ENCODE measurements around the gene MCM5. TPM values are rescaled to one million over a fixed set of nuclear protein-coding genes. Genes with fewer than 3 reads are reported as not detected.
A peak's percentile ranks its signal among the peaks of the same experiment; 100 is the strongest.

The MCM5 gene
- total and polyA plus RNA-seq, 2 of the 13 experiments (the other 11 are each of a cell fraction or from before 2014, with no cell fraction given): 40.2 to 93.5 TPM

- peak; percentile 47 for DNase-seq (ENCODE audit: low spot score)
- 0% methylated on average over 3 of the region's 3 CpGs for WGBS (ENCODE audit: low lambda C conversion rate)
- intact Hi-C loops (cut with micrococcal nuclease; ENCODE audit: unreplicated experiment) (no loop called here), in situ Hi-C loops (cut with HindIII; ENCODE audit: extremely low pct_ligation_motif_present, low pct_unique_long_range_greater_than_20kb) (no loop called here)
- Histone ChIP-seq H3K9me3 (ENCODE audit: low read length) (no peaks in the 10 kb centered on the region), H3K4me3 (replicated peaks in 1 of 3; ENCODE audit: insufficient read depth in 1 of 3, low read depth in 2 of 3, low read length in 3 of 3) (peak overlapping the region in 1 of 3 experiments; percentile 81; a peak in 2 of 6 replicates), H3K27me3 (ENCODE audit: control insufficient read depth in 1 of 2, insufficient read depth in 2 of 2, low read length in 2 of 2) (no peaks in the 10 kb centered on the region; a peak in 1 of 5 replicates), H3K4me2 (ENCODE audit: low read depth, low read length) (peak overlapping the region; percentile 95), H3K36me3 (replicated peaks in 1 of 2; ENCODE audit: control insufficient read depth in 1 of 2, insufficient read depth in 2 of 2, low read length in 2 of 2) (peaks cover 1 to 6% of the 10 kb centered on the region in 2 experiments; a peak in 4 of 5 replicates), H3K4me1 (ENCODE audit: insufficient read depth, low read length) (peaks cover 87% of the 10 kb centered on the region), H2AFZ (ENCODE audit: low read length) (no peak overlapping the region), H4K20me1 (ENCODE audit: insufficient read depth, low read length) (peaks cover 3% of the 10 kb centered on the region; the same call in 1 of the 2 replicates), H3K79me2 (ENCODE audit: insufficient read depth, low read length) (peaks cover 20% of the 10 kb centered on the region), H3K9ac (ENCODE audit: insufficient read depth, low read depth, low read length) (peak overlapping the region; percentile 21; the same call in 1 of the 2 replicates), H3K27ac (ENCODE audit: extremely low read length, insufficient read depth, low read length) (peak overlapping the region; percentile 76)
- CTCF ChIA-PET (ENCODE audit: low intra/inter-chr PET ratio, low total read pairs): no interaction called here
- peak; percentile 22 for ATAC-seq
- BruUV-seq (replicated peaks): no TSS peak
- FAIRE-seq: no peak
- POLR2A ChIA-PET: no interaction called here
- no peak for TF ChIP-seq ZNF260 (CRISPR knock-in tag; IDR thresholded peaks at IDR 0.05; ENCODE audit: borderline replicate concordance, low read depth)
- TF ChIP-seq RXRB (CRISPR knock-in tag; IDR thresholded peaks at IDR 0.05; ENCODE audit: borderline replicate concordance): peak; percentile 63; the same call in 1 of the 2 replicates
- TF ChIP-seq ETV5 (CRISPR knock-in tag; IDR thresholded peaks at IDR 0.05; ENCODE audit: borderline replicate concordance): 0 out of 2 replicates have a peak, but pooled peaks have one; percentile 1
- TF ChIP-seq BCL6 (CRISPR knock-in tag; IDR thresholded peaks at IDR 0.05): peak; percentile 44
- no peak for TF ChIP-seq HOMEZ (CRISPR knock-in tag; IDR thresholded peaks at IDR 0.05; ENCODE audit: low read depth)
- TF ChIP-seq CREB1 (IDR thresholded peaks at IDR 0.05): no peak
- TF ChIP-seq CREB1 (CRISPR knock-in tag; IDR thresholded peaks at IDR 0.05): no peak
- TF ChIP-seq NR2F6 (IDR thresholded peaks at IDR 0.05): no peak; the same call in 1 of the 2 replicates
- TF ChIP-seq NR2F6 (CRISPR knock-in tag; IDR thresholded peaks at IDR 0.05): peak; percentile 17; the same call in 1 of the 2 replicates
- peak; percentile 85 for TF ChIP-seq PPARG (CRISPR knock-in tag; conservative IDR thresholded peaks at IDR 0.05)
- TF ChIP-seq HNF4A (CRISPR knock-in tag; IDR thresholded peaks at IDR 0.05): 0 out of 2 replicates have a peak, but pooled peaks have one; percentile 23
- TF ChIP-seq NCOA2 (CRISPR knock-in tag; IDR thresholded peaks at IDR 0.05): 0 out of 2 replicates have a peak, but pooled peaks have one; percentile 20
- no peak for TF ChIP-seq ELF4 (CRISPR knock-in tag; IDR thresholded peaks at IDR 0.05; ENCODE audit: borderline replicate concordance)
- TF ChIP-seq DRAP1 (CRISPR knock-in tag; IDR thresholded peaks at IDR 0.05): 0 out of 2 replicates have a peak, but pooled peaks have one; percentile 15
- TF ChIP-seq FOXA1 (IDR thresholded peaks at IDR 0.05): no peak
- 0 out of 2 replicates have a peak, but pooled peaks have one; percentile 5 for TF ChIP-seq FOXA1 (CRISPR knock-in tag; IDR thresholded peaks at IDR 0.05)
- no peak for TF ChIP-seq PRPF4 (IDR thresholded peaks at IDR 0.05; ENCODE audit: low read depth, low read length, poor library complexity, severe bottlenecking)
- 0 out of 2 replicates have a peak, but pooled peaks have one; percentile 24 for TF ChIP-seq MAX (IDR thresholded peaks at IDR 0.05)
- 0 out of 2 replicates have a peak, but pooled peaks have one; percentile 11 for TF ChIP-seq PRDM10 (CRISPR knock-in tag; IDR thresholded peaks at IDR 0.05; ENCODE audit: low read depth)
- TF ChIP-seq SOX13 (IDR thresholded peaks at IDR 0.05): no peak
- TF ChIP-seq SOX13 (CRISPR knock-in tag; conservative IDR thresholded peaks at IDR 0.05 in 1 of 2, IDR thresholded peaks at IDR 0.05 in 1 of 2): peak in 1 of 2 experiments; percentile 45; a peak in 1 of 4 replicates
- no peak for TF ChIP-seq AHR (CRISPR knock-in tag; IDR thresholded peaks at IDR 0.05)
Observed at GRCh38 chr22:35378621-35379020, 21.3 kb upstream of the MCM5 start.

Data from HepG2 (cell line).